ENCODE measurements around the gene UBE2G2. TPM values are rescaled to one million over a fixed set of nuclear protein-coding genes. Genes with fewer than 3 reads are reported as not detected.

Gene UBE2G2
- total RNA-seq, 2 experiments from 2014 or later = 87.6 to 96.0 TPM

- ChIA-PET POLR2A (no interaction called here), CTCF (interaction anchor here (1.8 kb wide), 1 partner anchor 29 kb away, joined by 5 read pairs; no protein-coding TSS in a partner anchor)
- H3K36me3 Mint-ChIP-seq = peaks cover 6% of the 10 kb centered on the region
- DNase-seq = no peak
- H3K4me1 Mint-ChIP-seq (ENCODE audit: low read depth) = peaks cover 17% of the 10 kb centered on the region
- intact Hi-C loops (cut with micrococcal nuclease) = no loop called here
- H3K4me3 Mint-ChIP-seq = no peak overlapping the region
- H3K27ac Mint-ChIP-seq = peak overlapping the region; percentile 28
- no peaks in the 10 kb centered on the region for H3K27me3 Mint-ChIP-seq
- H3K9me3 Mint-ChIP-seq = no peaks in the 10 kb centered on the region
Observed at GRCh38 chr21:44764319-44765230, 37.0 kb downstream of the UBE2G2 start.

GRCh38 chr21:44763451-44764318 lies 37.9 kb downstream of the UBE2G2 start:
- intact Hi-C loops (cut with micrococcal nuclease) = no loop called here
- Mint-ChIP-seq H3K4me1 (ENCODE audit: low read depth) (peaks cover 17% of the 10 kb centered on the region), H3K4me3 (no peak overlapping the region), H3K9me3 (no peaks in the 10 kb centered on the region), H3K27me3 (no peaks in the 10 kb centered on the region), H3K36me3 (peaks cover 4% of the 10 kb centered on the region), H3K27ac (no peak overlapping the region)
- ChIA-PET POLR2A (no interaction called here), CTCF (no interaction called here)
- DNase-seq = no peak

DNA sequence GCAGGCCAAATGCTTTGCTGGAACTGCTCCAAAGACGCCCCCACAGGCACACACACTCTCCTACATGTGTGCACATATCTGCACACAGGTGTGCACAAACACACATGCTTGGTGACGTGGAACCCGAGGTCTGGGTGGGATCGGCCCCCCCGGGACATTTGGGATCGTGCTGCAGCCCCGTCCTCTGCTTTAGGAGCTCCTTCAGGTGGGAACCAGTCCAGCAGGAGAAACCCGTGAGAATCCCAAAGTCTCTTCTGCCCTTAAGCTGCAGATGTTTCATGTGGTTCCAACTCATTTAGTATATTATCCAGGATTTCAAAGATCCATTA lies 38.6 kb downstream of the UBE2G2 start:
- Mint-ChIP-seq H3K27me3 (no peaks in the 10 kb centered on the region), H3K36me3 (no peaks in the 10 kb centered on the region), H3K4me1 (ENCODE audit: low read depth) (peaks cover 17% of the 10 kb centered on the region), H3K27ac (no peak overlapping the region), H3K4me3 (no peak overlapping the region), H3K9me3 (no peaks in the 10 kb centered on the region)
- POLR2A ChIA-PET = no interaction called here
- CTCF ChIA-PET = no interaction called here
- intact Hi-C loops (cut with micrococcal nuclease) = no loop called here
- DNase-seq = no peak

GRCh38 chr21:44762221-44763049 lies 39.2 kb downstream of the UBE2G2 start:
- Mint-ChIP-seq H3K9me3 (no peaks in the 10 kb centered on the region), H3K4me3 (no peak overlapping the region), H3K36me3 (no peaks in the 10 kb centered on the region), H3K27ac (no peak overlapping the region), H3K27me3 (no peaks in the 10 kb centered on the region), H3K4me1 (ENCODE audit: low read depth) (peaks cover 17% of the 10 kb centered on the region)
- intact Hi-C loops (cut with micrococcal nuclease) = no loop called here
- DNase-seq = no peak
- ChIA-PET CTCF (interaction anchor here (1.1 kb wide), 1 partner anchor 252 kb away, joined by 4 read pairs; no protein-coding TSS in a partner anchor), POLR2A (no interaction called here)

GRCh38 chr21:44761747-44762208 lies 39.8 kb downstream of the UBE2G2 start:
- H3K27me3 Mint-ChIP-seq = no peaks in the 10 kb centered on the region
- intact Hi-C loops (cut with micrococcal nuclease) = no loop called here
- no peaks in the 10 kb centered on the region for H3K36me3 Mint-ChIP-seq
- no peak for DNase-seq
- no peaks in the 10 kb centered on the region for H3K9me3 Mint-ChIP-seq
- ChIA-PET POLR2A (no interaction called here), CTCF (interaction anchor here (0.8 to 1.1 kb wide), 2 partner anchors 9 to 251 kb away, joined by 3 to 4 read pairs; no protein-coding TSS in a partner anchor)
- no peak overlapping the region for H3K27ac Mint-ChIP-seq
- peaks cover 17% of the 10 kb centered on the region for H3K4me1 Mint-ChIP-seq (ENCODE audit: low read depth)
- H3K4me3 Mint-ChIP-seq = no peak overlapping the region

DNA sequence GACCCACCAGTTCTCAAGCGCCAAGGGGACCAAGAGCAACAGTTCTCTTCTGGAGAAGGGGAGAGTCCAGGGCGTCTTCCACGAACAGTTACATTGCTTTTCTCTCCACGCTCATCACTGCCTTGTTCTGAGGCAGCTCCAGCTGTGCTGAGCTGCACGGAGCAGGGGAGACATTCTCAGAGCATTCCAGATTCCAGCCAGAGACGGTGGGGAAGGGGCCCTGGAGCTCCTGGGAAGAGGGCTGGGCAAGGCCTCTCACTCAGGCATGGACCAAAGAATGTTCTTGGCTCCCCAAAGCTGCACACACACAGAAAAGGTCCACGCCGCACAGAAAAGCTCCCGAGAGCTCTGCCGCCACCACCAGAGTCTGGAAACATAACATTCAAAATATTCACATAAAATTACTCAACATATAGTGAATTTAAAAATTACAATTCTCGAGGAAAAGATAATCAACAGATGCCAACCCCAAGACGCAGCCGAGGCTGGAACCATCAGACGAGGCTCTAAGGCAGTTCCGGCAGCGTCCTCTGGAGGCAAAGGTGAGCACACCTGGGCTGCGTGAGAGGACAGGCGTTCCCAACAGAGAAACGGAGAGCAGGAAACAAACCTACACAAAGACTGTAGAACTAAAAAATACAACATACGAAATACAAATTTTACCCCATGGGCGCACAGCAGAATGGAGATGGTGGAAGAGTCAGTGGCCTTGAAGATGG lies 40.5 kb downstream of the UBE2G2 start:
- DNase-seq = peak; percentile 28
- no peak overlapping the region for H3K27ac Mint-ChIP-seq
- H3K27me3 Mint-ChIP-seq = no peaks in the 10 kb centered on the region
- intact Hi-C loops (cut with micrococcal nuclease) = no loop called here
- no peaks in the 10 kb centered on the region for H3K36me3 Mint-ChIP-seq
- H3K4me3 Mint-ChIP-seq = no peak overlapping the region
- H3K4me1 Mint-ChIP-seq (ENCODE audit: low read depth) = peaks cover 13% of the 10 kb centered on the region
- POLR2A ChIA-PET = interaction anchor here (0.6 kb wide), 1 partner anchor 18 kb away, joined by 5 read pairs; no protein-coding TSS in a partner anchor
- H3K9me3 Mint-ChIP-seq = no peaks in the 10 kb centered on the region
- CTCF ChIA-PET = interaction anchor here (0.8 kb wide), 1 partner anchor 9 kb away, joined by 3 read pairs; no protein-coding TSS in a partner anchor

GRCh38 chr21:44760376-44760775 lies 41.2 kb downstream of the UBE2G2 start:
- no peaks in the 10 kb centered on the region for H3K27me3 Mint-ChIP-seq
- CTCF ChIA-PET = no interaction called here
- H3K36me3 Mint-ChIP-seq = no peaks in the 10 kb centered on the region
- no peak overlapping the region for H3K27ac Mint-ChIP-seq
- H3K4me1 Mint-ChIP-seq (ENCODE audit: low read depth) = peaks cover 5% of the 10 kb centered on the region
- intact Hi-C loops (cut with micrococcal nuclease) = no loop called here
- no peak for DNase-seq
- H3K9me3 Mint-ChIP-seq = no peaks in the 10 kb centered on the region
- POLR2A ChIA-PET = interaction anchor here (0.6 kb wide), 1 partner anchor 19 kb away, joined by 5 read pairs; no protein-coding TSS in a partner anchor
- H3K4me3 Mint-ChIP-seq = no peak overlapping the region

- ChIA-PET CTCF (no interaction called here), POLR2A (no interaction called here)
- intact Hi-C loops (cut with micrococcal nuclease) = no loop called here
- Mint-ChIP-seq H3K4me3 (no peak overlapping the region), H3K27me3 (no peaks in the 10 kb centered on the region), H3K27ac (no peak overlapping the region), H3K9me3 (no peaks in the 10 kb centered on the region), H3K4me1 (ENCODE audit: low read depth) (no peaks in the 10 kb centered on the region), H3K36me3 (no peaks in the 10 kb centered on the region)
- DNase-seq = no peak
Observed at GRCh38 chr21:44759628-44760285, 41.9 kb downstream of the UBE2G2 start.

DNA sequence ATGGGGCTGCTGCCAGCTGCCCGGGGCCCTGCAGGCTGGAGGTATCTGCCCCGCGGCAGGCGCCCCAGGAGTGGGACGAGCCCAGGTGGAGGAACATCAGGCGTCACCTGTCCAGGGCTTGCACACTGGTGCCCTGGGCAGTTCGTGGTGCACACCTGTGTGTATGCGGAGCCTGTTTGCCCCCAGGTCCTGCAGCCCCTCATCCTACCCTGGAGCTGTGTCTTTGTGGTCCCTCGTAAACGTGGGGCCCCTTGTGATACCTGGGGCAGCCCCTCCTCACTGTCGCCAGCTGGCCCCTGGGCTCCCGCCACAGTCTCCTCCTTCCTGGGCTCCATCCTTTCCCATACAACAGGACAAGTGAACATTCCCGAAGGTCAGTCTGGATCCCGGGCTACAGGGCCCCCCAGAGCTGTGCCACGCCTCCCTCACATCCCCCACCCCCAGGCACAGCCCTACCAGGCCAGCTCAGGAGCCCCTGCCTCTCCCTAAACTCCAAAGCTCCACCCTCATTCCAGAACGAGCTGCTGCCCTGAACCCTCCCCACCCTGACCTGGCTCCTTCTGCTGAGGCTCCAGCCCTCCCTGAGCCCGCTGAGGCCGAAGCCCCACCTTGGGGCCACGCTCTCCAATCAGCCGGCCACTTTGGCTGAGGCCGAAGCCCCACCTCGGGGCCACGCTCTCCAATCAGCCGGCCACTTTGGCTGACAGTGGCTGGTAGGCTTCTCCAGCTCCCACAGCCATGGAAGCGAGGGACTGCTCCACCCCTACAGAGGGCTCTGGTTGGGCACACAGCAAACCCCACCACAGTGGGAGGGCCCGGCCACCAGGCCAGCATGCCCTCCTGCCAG lies 42.6 kb downstream of the UBE2G2 start:
- POLR2A ChIA-PET = no interaction called here
- intact Hi-C loops (cut with micrococcal nuclease) = no loop called here
- CTCF ChIA-PET = interaction anchor here (2.2 kb wide), 1 partner anchor 34 kb away, joined by 5 read pairs; no protein-coding TSS in a partner anchor

DNA sequence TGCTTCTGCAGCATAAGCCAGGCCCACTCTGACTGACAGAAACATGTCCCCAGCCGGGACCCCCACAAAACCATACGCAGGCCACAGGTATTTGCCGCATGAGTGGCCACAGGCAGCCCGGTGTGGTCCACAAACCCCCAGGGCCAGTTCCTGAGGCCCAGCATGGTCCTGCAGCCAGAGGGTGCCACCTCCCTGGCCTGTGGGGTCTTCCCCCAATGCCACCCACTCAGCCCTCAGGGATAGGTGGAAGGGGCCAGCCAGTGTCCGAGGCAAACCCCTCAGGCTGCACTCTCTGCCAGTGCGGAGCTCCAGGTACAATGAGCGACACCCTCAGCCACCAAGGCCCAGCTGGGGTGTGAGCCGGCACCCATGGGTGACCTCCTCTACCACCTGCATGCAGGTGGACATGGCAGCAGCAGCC lies 43.5 kb downstream of the UBE2G2 start:
- Mint-ChIP-seq H3K27ac (no peak overlapping the region), H3K4me1 (ENCODE audit: low read depth) (no peaks in the 10 kb centered on the region), H3K36me3 (no peaks in the 10 kb centered on the region), H3K9me3 (no peaks in the 10 kb centered on the region), H3K27me3 (no peaks in the 10 kb centered on the region), H3K4me3 (no peak overlapping the region)
- intact Hi-C loops (cut with micrococcal nuclease) = no loop called here
- ChIA-PET POLR2A (no interaction called here), CTCF (interaction anchor here (2.2 kb wide), 1 partner anchor 35 kb away, joined by 5 read pairs; no protein-coding TSS in a partner anchor)
- no peak for DNase-seq

More for the DNA sequence above, 42.6 kb downstream of the UBE2G2 start:
- Mint-ChIP-seq H3K4me1 (ENCODE audit: low read depth) (no peaks in the 10 kb centered on the region), H3K9me3 (no peaks in the 10 kb centered on the region), H3K4me3 (no peak overlapping the region), H3K27ac (no peak overlapping the region), H3K27me3 (no peaks in the 10 kb centered on the region), H3K36me3 (no peaks in the 10 kb centered on the region)
- no peak for DNase-seq
